CD14-positive monocyte (primary cell): ENCODE data around the gene TMPRSS11D. TPM values are rescaled to one million over a fixed set of nuclear protein-coding genes. Genes with fewer than 3 reads are reported as not detected.

Experiments
- DNase-seq, 3 donors: peaks; one replicate each; pipeline ENCODE4 v3.0.0-alpha.2; 2011 to 2022
- H2AFZ ChIP-seq: 2 replicates; pipeline ENCODE4 v1.6.0; 2012; ENCODE audit warnings: mild to moderate bottlenecking, low read depth, low read length, inconsistent platforms; ENCODE audit not compliant: insufficient read depth, poor library complexity, severe bottlenecking
- H3K27ac ChIP-seq, 2 donors: 1 replicate in 1 of 2; 2 replicates in 1 of 2; pipeline ENCODE4 v1.5.1; 2012 to 2013; ENCODE audit warnings: low read length in 2 of 2, control low read depth in 1 of 2, inconsistent platforms in 1 of 2, low read depth in 1 of 2, mild to moderate bottlenecking in 1 of 2
- H3K27me3 ChIP-seq, 2 donors: one replicate each; pipeline versions ENCODE4 v1.6.0 to v1.6.1; 2011 to 2013; ENCODE audit warnings: low read length in 2 of 2; ENCODE audit not compliant: control insufficient read depth in 2 of 2, insufficient read depth in 2 of 2
- H3K36me3 ChIP-seq, 2 donors: replicated peaks in 1 of 2; 1 replicate in 1 of 2; 2 replicates in 1 of 2; pipeline versions ENCODE4 v1.5.1 to v1.6.1; 2012 to 2013; ENCODE audit warnings: low read length in 2 of 2, control low read depth in 1 of 2, inconsistent platforms in 1 of 2, mild to moderate bottlenecking in 1 of 2; ENCODE audit not compliant: insufficient read depth in 2 of 2, control insufficient read depth in 1 of 2
- H3K4me1 ChIP-seq, 2 donors: 1 replicate in 1 of 2; 2 replicates in 1 of 2; pipeline versions ENCODE4 v1.5.1 to v1.6.1; 2012 to 2013; ENCODE audit warnings: low read length in 2 of 2, control low read depth in 1 of 2, inconsistent platforms in 1 of 2, mild to moderate bottlenecking in 1 of 2, moderate library complexity in 1 of 2; ENCODE audit not compliant: insufficient read depth in 2 of 2, control insufficient read depth in 1 of 2
- H3K4me2 ChIP-seq: replicated peaks from 2 replicates; pipeline ENCODE3; 2012; ENCODE audit warnings: low read length, moderate library complexity, mild to moderate bottlenecking; ENCODE audit not compliant: poor library complexity, severe bottlenecking; ENCODE audit errors: extremely low read depth
- H3K4me3 ChIP-seq, 3 experiments: fragments of 200-600 bp in 1 of 3; sonication (generic) in 1 of 3; replicated peaks in 1 of 3; 1 replicate in 2 of 3; 2 replicates in 1 of 3; pipeline ENCODE4 v1.5.1; 2011 to 2013; ENCODE audit warnings: low read length in 3 of 3, mild to moderate bottlenecking in 3 of 3, control low read depth in 2 of 3, low read depth in 2 of 3, inconsistent platforms in 1 of 3, moderate library complexity in 1 of 3
- H3K79me2 ChIP-seq: 2 replicates; pipeline ENCODE4 v1.6.0; 2012; ENCODE audit warnings: mild to moderate bottlenecking, control low read depth, inconsistent platforms, low read length, moderate library complexity; ENCODE audit not compliant: insufficient read depth
- H3K9ac ChIP-seq: 2 replicates; pipeline ENCODE4 v1.6.0; 2017; ENCODE audit warnings: low read length, mild to moderate bottlenecking; ENCODE audit not compliant: insufficient read depth, poor library complexity, severe bottlenecking
- H3K9me3 ChIP-seq, 2 donors: replicated peaks in 1 of 2; 1 replicate in 1 of 2; 2 replicates in 1 of 2; pipeline versions ENCODE4 v1.5.1 to v1.6.1; 2012 to 2013; ENCODE audit warnings: low read length in 2 of 2, control low read depth in 1 of 2; ENCODE audit not compliant: control insufficient read depth in 1 of 2, insufficient read depth in 1 of 2
- H4K20me1 ChIP-seq: 2 replicates; pipeline ENCODE4 v1.6.0; 2012; ENCODE audit warnings: mild to moderate bottlenecking, low read length, control low read depth, moderate library complexity; ENCODE audit not compliant: insufficient read depth
- H3K27ac Mint-ChIP-seq, 7 donors: one replicate each; pipeline ENCODE4 v1.8.0; 2020; ENCODE audit warnings: mild to moderate bottlenecking in 7 of 7, mixed read lengths in 7 of 7, moderate library complexity in 6 of 7, inconsistent platforms in 2 of 7
- H3K27me3 Mint-ChIP-seq, 3 donors: one replicate each; pipeline ENCODE4 v1.8.0; 2021 to 2022; ENCODE audit warnings: low read depth in 3 of 3, mild to moderate bottlenecking in 3 of 3, mixed read lengths in 3 of 3, moderate library complexity in 3 of 3, inconsistent platforms in 1 of 3
- H3K36me3 Mint-ChIP-seq, 2 donors: one replicate each; pipeline ENCODE4 v1.8.0; 2020; ENCODE audit warnings: mixed read lengths in 2 of 2, inconsistent platforms in 1 of 2, mild to moderate bottlenecking in 1 of 2
- H3K4me1 Mint-ChIP-seq: one replicate; pipeline ENCODE4 v1.8.0; 2020; ENCODE audit warnings: mild to moderate bottlenecking, mixed read lengths
- H3K4me3 Mint-ChIP-seq, 2 donors: one replicate each; pipeline ENCODE4 v1.8.0; 2020; ENCODE audit warnings: mild to moderate bottlenecking in 2 of 2, mixed read lengths in 2 of 2, moderate library complexity in 1 of 2
- H3K9me3 Mint-ChIP-seq, 7 donors: one replicate each; pipeline ENCODE4 v1.8.0; 2020 to 2022; ENCODE audit warnings: mixed read lengths in 7 of 7, mild to moderate bottlenecking in 6 of 7, moderate library complexity in 6 of 7, inconsistent platforms in 2 of 7
- WGBS: methylation state at CpG from one replicate; pipeline ENCODE4 v1.1.5; 2013; ENCODE audit warnings: missing lambda C conversion rate; ENCODE audit not compliant: insufficient coverage; 5-methylcytosine and 5-hydroxymethylcytosine counted together
- intact Hi-C, 2 donors: fragments of 100-400 bp; cut with micrococcal nuclease; formaldehyde crosslinking; loops; one replicate each; pipeline versions ENCODE4 v1.15.0 to v1.15.1; 2023
- polyA plus RNA-seq, 3 donors: library from polyadenylated mRNA; depleted of rRNA in 1 of 3; unstranded in 2 of 3; stranded (reverse) in 1 of 3; fragments of 300-500 nt in 2 of 3; fragments of >200 nt in 1 of 3; fragmentation: Illumina TruSeq in 2 of 3; gene quantifications; 1 replicate in 2 of 3; 2 replicates in 1 of 3; pipeline ENCODE4 v1.2.3, GENCODE V29; 2012 to 2021
- TF ChIP-seq, protein P1 (sequence below): fragments of 200-600 bp; IDR thresholded peaks from one replicate; pipeline ENCODE4 v1.8.0; 2022; ENCODE audit warnings: antibody characterized with exemption, mild to moderate bottlenecking

The TMPRSS11D gene
- polyA plus RNA-seq, 3 donors = not detected

DNA sequence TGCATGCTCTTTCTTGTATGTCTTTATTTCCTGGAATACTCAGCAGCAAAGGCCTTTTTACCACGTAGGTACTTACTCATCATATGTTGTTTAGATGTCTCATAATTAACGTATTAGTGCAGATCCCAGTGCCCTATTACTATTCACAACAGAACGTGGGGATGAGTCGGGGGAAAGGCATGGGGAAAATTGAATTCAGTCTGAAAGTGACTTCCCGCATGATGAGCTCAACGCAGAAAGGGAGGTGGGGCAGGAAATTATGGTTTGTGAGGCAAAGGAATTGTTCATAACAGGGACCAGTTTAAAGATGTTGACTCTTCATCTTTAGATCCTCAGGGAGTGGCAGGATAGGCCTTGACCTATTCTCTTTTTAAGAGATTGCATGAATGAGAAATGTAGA, 2.0 kb upstream of the TMPRSS11D start:
- Histone ChIP-seq H3K4me2 (peak overlapping the region; percentile 35), H3K9me3 (no peaks in the 10 kb centered on the region), H3K4me1 (peaks cover 23 to 40% of the 10 kb centered on the region in 2 donors), H2AFZ (peak overlapping the region; percentile 47), H3K79me2 (no peaks in the 10 kb centered on the region), H3K36me3 (no peaks in the 10 kb centered on the region), H3K27me3 (no peaks in the 10 kb centered on the region), H3K27ac (peak overlapping the region in 1 of 2 donors; percentile 78), H3K4me3 (peak overlapping the region in 1 of 3 experiments; percentile 23), H4K20me1 (no peaks in the 10 kb centered on the region), H3K9ac (no peak overlapping the region)
- DNase-seq = peak; percentile 30 to 48 (median 35)
- H3K36me3 Mint-ChIP-seq = no peaks in the 10 kb centered on the region
- TF ChIP-seq, protein P1, sequence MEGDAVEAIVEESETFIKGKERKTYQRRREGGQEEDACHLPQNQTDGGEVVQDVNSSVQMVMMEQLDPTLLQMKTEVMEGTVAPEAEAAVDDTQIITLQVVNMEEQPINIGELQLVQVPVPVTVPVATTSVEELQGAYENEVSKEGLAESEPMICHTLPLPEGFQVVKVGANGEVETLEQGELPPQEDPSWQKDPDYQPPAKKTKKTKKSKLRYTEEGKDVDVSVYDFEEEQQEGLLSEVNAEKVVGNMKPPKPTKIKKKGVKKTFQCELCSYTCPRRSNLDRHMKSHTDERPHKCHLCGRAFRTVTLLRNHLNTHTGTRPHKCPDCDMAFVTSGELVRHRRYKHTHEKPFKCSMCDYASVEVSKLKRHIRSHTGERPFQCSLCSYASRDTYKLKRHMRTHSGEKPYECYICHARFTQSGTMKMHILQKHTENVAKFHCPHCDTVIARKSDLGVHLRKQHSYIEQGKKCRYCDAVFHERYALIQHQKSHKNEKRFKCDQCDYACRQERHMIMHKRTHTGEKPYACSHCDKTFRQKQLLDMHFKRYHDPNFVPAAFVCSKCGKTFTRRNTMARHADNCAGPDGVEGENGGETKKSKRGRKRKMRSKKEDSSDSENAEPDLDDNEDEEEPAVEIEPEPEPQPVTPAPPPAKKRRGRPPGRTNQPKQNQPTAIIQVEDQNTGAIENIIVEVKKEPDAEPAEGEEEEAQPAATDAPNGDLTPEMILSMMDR = no peak
- H3K4me1 Mint-ChIP-seq = peaks cover 34% of the 10 kb centered on the region
- H3K9me3 Mint-ChIP-seq = peaks cover 0 to 7% (median 0%) of the 10 kb centered on the region in 7 donors
- peak overlapping the region; percentile 52 to 73 for H3K4me3 Mint-ChIP-seq
- H3K27me3 Mint-ChIP-seq = peaks cover 0 to 2% (median 0%) of the 10 kb centered on the region in 3 donors
- WGBS = 0% methylated on average over 2 of the region's 6 CpGs
- peak overlapping the region; percentile 77 to 94 (median 92) for H3K27ac Mint-ChIP-seq
- intact Hi-C loops = no loop called here

DNA sequence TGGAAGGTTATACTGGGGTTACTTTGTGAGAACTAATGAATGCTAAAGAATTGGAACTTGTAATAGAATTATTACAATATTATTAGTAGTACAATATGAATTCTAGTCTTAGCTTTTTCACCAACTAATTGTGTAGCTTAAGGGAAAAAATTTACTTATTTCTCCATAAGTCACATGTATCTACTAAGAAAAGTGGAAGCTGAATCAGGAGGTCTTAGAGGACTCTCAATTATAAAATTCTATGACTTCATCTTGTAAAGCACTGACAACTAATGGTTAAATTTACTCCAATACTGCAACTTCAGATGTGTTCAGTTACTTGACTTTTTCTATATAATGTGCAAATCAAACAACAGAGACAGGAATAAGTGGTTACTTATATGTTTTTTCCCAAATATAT, 899 bp upstream of the TMPRSS11D start:
- TF ChIP-seq, protein P1 = no peak
- Histone ChIP-seq H3K4me2 (no peak overlapping the region), H4K20me1 (no peaks in the 10 kb centered on the region), H3K79me2 (no peaks in the 10 kb centered on the region), H3K27me3 (no peaks in the 10 kb centered on the region), H3K9ac (no peak overlapping the region), H3K36me3 (no peaks in the 10 kb centered on the region), H3K4me3 (no peak overlapping the region), H3K4me1 (peaks cover 23 to 44% of the 10 kb centered on the region in 2 donors), H3K27ac (peak overlapping the region in 1 of 2 donors; percentile 74), H3K9me3 (no peaks in the 10 kb centered on the region), H2AFZ (peak overlapping the region; percentile 3)
- Mint-ChIP-seq H3K36me3 (no peaks in the 10 kb centered on the region), H3K27me3 (no peaks in the 10 kb centered on the region), H3K4me1 (peaks cover 34% of the 10 kb centered on the region), H3K9me3 (peaks cover 0 to 3% (median 0%) of the 10 kb centered on the region in 7 donors), H3K4me3 (no peak overlapping the region), H3K27ac (peak overlapping the region in 4 of 7 donors; percentile 45 to 87 (median 74))
- intact Hi-C loops = no loop called here
- peak in 2 of 3 donors; percentile 9 to 30 for DNase-seq
